Activated CD4-positive, alpha-beta T cell treated with anti-CD3 and anti-CD28 coated beads, Interleukin-2, amount 10 ng/mL, durations not matched to agents 24 days and 14 days (primary cell): Measurements from ENCODE around the gene POLR1A. TPM values are rescaled to one million over a fixed set of nuclear protein-coding genes. Genes with fewer than 3 reads are reported as not detected.
A peak's percentile ranks its signal among the peaks of the same experiment; 100 is the strongest.

Source experiments
- DNase-seq: peaks from one replicate; pipeline ENCODE4 v3.0.0; 2022
- H3K27ac Mint-ChIP-seq: one replicate; pipeline ENCODE4 v1.8.0; 2022; ENCODE audit warnings: mild to moderate bottlenecking, mixed read lengths
- H3K27me3 Mint-ChIP-seq: one replicate; pipeline ENCODE4 v1.8.0; 2022; ENCODE audit warnings: mixed read lengths
- H3K36me3 Mint-ChIP-seq: one replicate; pipeline ENCODE4 v1.8.0; 2022; ENCODE audit warnings: low read depth, mild to moderate bottlenecking, mixed read lengths
- H3K4me1 Mint-ChIP-seq: one replicate; pipeline ENCODE4 v1.8.0; 2021; ENCODE audit warnings: mixed read lengths
- H3K4me3 Mint-ChIP-seq: one replicate; pipeline ENCODE4 v1.8.0; 2022; ENCODE audit warnings: mild to moderate bottlenecking, moderate library complexity, mixed read lengths
- H3K9me3 Mint-ChIP-seq: one replicate; pipeline ENCODE4 v1.8.0; 2021; ENCODE audit warnings: mixed read lengths
- intact Hi-C: fragments of 100-400 bp; cut with micrococcal nuclease; formaldehyde crosslinking; loops from one replicate; pipeline ENCODE4 v1.15.1; 2023
- total RNA-seq: library from RNA; stranded (reverse); gene quantifications from 2 replicates; pipeline ENCODE4 v1.2.3, GENCODE V29; 2022

The POLR1A gene
- total RNA-seq, 1 donor from 2014 or later = 73.5 TPM

DNA sequence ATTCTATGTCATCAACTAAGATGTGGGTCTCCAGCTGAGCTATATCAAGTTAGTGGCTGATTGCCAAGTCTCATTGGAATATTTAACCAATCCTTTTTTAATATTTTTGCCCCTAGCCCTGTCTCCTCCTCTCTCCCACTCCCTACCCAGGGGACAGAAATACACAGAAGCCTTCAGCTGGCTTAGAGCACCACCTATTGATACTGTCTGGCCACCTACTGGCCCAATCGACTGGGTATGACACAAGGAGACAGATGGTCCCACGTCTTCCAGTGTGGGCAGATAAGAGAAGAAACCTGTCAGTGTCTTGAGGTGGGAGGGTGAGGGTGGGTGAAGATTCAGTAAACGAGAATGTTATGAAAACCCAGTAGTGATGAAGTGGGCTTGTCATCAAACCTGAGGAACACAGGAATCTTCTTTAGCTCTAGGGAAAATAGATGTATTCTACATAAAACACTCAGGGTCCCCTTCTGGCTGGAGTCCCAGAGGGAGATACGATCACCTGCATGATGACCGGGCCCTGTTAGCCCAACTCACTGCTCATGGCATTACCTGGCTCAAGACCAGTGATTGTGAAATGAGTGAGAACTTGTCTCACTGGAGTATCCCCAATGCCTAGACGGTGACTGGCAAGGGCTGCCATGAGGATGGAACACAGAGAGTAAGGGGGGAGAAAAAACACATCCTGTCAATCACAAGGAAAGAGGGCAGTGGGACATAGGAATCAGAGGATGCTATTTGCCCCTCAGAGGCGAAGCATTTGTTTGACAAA lies 26.7 kb downstream of the POLR1A start:
- no peaks in the 10 kb centered on the region for H3K27me3 Mint-ChIP-seq
- intact Hi-C loops = loop anchor here (5.0 kb wide), 1 partner anchor 192 kb away; the partner anchor contains the start of gene ST3GAL5
- no peaks in the 10 kb centered on the region for H3K9me3 Mint-ChIP-seq
- DNase-seq = peak; percentile 84
- peaks cover 69% of the 10 kb centered on the region for H3K36me3 Mint-ChIP-seq
- H3K4me1 Mint-ChIP-seq = peaks cover 41% of the 10 kb centered on the region
- H3K27ac Mint-ChIP-seq = peak overlapping the region; percentile 50
- no peak overlapping the region for H3K4me3 Mint-ChIP-seq

DNA sequence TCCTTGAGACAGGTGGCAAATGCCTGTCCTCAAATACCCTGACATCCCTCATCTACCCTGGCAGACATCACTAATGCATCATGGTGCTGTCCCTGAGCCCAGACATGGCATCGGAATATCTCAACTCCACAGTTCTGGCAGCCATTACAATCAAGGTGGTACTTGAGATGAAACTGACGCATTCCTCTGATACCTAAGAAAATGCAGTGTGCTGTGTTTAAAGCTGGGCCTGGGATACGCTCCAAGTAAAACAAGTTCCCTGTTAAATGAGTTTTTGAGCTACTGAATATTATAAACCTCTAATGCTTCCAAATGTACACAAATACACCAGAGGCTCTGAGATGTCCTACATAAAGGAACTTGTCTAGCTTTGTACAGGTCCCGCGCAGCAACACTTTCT lies 29.8 kb downstream of the POLR1A start:
- H3K4me1 Mint-ChIP-seq = peaks cover 44% of the 10 kb centered on the region
- H3K27ac Mint-ChIP-seq = no peak overlapping the region
- peaks cover 3% of the 10 kb centered on the region for H3K9me3 Mint-ChIP-seq
- H3K36me3 Mint-ChIP-seq = peaks cover 72% of the 10 kb centered on the region
- no peaks in the 10 kb centered on the region for H3K27me3 Mint-ChIP-seq
- no peak overlapping the region for H3K4me3 Mint-ChIP-seq
- intact Hi-C loops = loop anchor here (5.0 kb wide), 1 partner anchor 189 kb away; the partner anchor contains the start of gene ST3GAL5
- DNase-seq = no peak

DNA sequence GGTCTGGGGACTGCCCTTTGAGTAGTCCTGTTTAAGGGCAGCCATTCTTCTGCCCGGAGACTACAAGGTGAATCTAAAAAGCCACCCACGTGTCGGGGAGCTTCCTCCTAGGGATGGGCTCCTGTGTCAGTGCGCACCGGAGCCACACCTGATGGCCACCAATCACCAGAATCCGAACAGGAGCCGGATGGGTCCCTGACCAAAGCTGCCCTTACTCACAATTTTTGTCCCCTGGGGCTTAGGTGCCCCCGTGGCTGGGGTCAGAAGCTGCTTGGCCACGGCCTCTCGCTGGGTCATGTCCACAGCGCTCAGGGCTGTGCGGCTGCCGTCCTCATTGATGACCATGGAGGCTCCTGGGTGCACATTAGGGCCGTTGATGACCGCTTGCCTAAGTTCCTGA lies 30.9 kb downstream of the POLR1A start:
- Mint-ChIP-seq H3K4me1 (peaks cover 33% of the 10 kb centered on the region), H3K27ac (no peak overlapping the region), H3K36me3 (peaks cover 72% of the 10 kb centered on the region), H3K4me3 (no peak overlapping the region), H3K27me3 (no peaks in the 10 kb centered on the region), H3K9me3 (peaks cover 3% of the 10 kb centered on the region)
- DNase-seq = peak; percentile 51
- intact Hi-C loops = loop anchor here (5.0 kb wide), 1 partner anchor 188 kb away; the partner anchor contains the start of gene ST3GAL5

DNA sequence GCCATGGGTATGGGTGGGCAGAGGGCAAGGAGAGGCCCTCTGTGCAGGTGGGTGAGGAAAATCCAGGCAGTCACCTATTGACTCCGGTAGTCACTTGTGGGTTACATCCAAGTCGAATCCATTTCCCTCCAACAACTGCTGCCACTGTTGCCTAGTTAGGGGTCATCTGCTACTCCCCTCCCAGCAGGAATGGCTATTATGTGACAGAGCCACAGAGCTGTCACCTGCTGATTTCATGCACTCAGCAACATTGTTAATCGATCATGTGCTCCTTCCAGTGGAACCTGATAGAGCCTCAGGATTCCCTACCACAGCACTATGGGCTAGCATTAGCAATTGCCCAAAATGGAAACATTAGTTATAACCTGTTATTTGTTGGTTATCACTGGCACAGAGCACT lies 31.4 kb downstream of the POLR1A start:
- no peaks in the 10 kb centered on the region for H3K27me3 Mint-ChIP-seq
- no peak for DNase-seq
- no peak overlapping the region for H3K27ac Mint-ChIP-seq
- H3K4me3 Mint-ChIP-seq = no peak overlapping the region
- H3K9me3 Mint-ChIP-seq = peaks cover 3% of the 10 kb centered on the region
- H3K4me1 Mint-ChIP-seq = peaks cover 30% of the 10 kb centered on the region
- H3K36me3 Mint-ChIP-seq = peaks cover 74% of the 10 kb centered on the region
- intact Hi-C loops = no loop called here

DNA sequence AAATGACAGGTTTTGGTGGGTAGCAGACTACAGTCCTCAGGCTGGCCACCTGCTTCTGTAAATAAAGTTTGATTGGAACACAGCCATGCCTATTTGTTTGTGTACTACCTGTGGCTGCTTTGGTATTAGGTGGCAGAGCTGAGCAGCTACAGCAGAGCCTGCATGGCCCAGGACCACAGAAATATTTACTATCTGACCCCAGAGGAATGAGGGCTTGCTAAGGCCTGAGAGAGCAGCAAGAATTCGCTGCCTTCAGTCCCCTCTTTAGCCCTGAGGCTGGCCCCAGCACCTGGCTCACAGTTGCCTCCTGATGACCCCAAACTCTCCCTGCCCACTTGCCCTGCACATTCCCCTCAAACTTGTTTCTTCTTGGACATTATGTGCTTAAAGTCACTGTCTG lies 32.5 kb downstream of the POLR1A start:
- Mint-ChIP-seq H3K27ac (no peak overlapping the region), H3K4me3 (no peak overlapping the region)

DNA sequence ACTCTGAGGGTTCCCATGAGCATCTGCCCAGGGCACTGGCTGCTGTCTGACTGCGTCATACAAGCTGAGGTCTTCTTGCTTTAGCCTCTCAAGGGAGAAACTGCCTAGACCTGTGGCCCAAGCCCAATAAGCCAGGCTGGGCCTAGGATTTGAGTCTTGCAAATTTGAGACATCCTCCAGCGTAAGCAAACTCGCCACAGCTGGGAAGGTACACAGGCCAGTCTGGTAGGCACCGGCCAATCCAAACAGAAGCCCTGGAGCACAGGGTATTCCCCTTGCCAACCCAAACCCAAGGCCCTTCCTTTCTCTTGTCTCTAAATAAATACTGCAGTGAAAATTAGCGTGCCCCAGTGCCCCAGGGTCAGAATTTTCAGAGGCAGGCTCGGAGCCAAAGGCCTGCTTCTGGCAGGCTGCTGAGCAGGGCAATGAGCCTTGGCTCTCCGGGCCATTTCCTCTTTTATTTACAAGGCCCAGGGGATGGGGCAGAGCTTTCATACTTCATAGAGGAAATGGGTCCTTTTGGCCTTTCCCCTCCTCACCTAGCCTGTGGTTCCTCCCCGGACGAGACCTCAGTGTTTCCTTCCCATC lies 33.3 kb downstream of the POLR1A start:
- Mint-ChIP-seq H3K27ac (no peak overlapping the region), H3K4me3 (no peak overlapping the region), H3K9me3 (peaks cover 3% of the 10 kb centered on the region), H3K27me3 (no peaks in the 10 kb centered on the region), H3K4me1 (peaks cover 27% of the 10 kb centered on the region), H3K36me3 (peaks cover 67% of the 10 kb centered on the region)
- intact Hi-C loops = no loop called here
- no peak for DNase-seq

More for the DNA sequence above, 32.5 kb downstream of the POLR1A start:
- Mint-ChIP-seq H3K9me3 (peaks cover 3% of the 10 kb centered on the region), H3K36me3 (peaks cover 69% of the 10 kb centered on the region), H3K4me1 (peaks cover 28% of the 10 kb centered on the region), H3K27me3 (no peaks in the 10 kb centered on the region)
- intact Hi-C loops = no loop called here
- peak; percentile 52 for DNase-seq

DNA sequence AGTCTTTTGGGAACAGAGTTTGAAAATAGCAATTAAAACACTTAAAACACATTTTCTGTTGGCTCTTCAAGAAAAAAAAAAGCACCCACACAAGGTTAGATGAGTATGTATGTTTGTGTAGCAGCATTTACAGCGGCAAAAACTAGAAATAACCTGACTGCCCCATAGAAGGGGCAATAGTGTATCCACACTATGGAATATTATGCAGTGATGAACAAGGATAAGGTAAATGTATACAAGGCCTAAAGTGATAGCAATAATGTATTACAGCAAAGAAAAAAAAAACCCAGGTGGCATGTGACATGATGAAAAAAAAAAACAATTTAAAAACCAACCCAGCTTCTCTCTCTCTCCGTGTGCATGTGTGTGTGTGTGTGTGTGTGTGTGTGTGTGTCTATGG lies 34.8 kb downstream of the POLR1A start:
- no peak overlapping the region for H3K4me3 Mint-ChIP-seq
- intact Hi-C loops = no loop called here
- H3K4me1 Mint-ChIP-seq = peaks cover 22% of the 10 kb centered on the region
- H3K27me3 Mint-ChIP-seq = no peaks in the 10 kb centered on the region
- no peak overlapping the region for H3K27ac Mint-ChIP-seq
- no peak for DNase-seq
- peaks cover 65% of the 10 kb centered on the region for H3K36me3 Mint-ChIP-seq
- peaks cover 3% of the 10 kb centered on the region for H3K9me3 Mint-ChIP-seq

DNA sequence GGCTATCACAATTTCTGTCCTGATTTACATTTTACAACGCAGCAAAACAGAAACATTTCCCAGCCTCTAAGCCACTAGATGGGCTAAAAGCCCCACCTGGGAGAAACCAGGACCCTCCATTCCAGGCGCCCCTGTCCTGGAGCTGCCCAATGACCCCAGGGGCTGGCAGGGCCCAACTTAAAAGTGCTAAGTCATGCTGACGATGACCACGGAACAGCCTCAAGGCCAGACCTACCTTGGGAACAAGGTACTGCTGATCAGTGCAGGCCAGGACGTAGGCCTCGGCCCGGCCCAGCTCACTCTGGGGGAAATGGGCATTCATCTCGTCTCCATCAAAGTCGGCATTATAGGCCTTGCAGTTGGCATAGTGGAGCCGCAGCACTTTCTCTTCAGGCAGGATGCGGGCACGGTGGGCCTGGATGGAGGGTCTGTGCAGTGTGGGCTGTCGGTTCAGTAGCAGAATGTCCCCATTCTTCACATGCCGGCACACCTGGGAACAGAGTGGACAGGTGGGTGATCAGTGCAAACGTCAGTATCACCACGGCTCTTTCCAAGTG lies 35.8 kb downstream of the POLR1A start:
- intact Hi-C loops = loop anchor here (2.0 kb wide), 1 partner anchor 31 kb away; no protein-coding TSS in a partner anchor
- no peak for DNase-seq

DNA sequence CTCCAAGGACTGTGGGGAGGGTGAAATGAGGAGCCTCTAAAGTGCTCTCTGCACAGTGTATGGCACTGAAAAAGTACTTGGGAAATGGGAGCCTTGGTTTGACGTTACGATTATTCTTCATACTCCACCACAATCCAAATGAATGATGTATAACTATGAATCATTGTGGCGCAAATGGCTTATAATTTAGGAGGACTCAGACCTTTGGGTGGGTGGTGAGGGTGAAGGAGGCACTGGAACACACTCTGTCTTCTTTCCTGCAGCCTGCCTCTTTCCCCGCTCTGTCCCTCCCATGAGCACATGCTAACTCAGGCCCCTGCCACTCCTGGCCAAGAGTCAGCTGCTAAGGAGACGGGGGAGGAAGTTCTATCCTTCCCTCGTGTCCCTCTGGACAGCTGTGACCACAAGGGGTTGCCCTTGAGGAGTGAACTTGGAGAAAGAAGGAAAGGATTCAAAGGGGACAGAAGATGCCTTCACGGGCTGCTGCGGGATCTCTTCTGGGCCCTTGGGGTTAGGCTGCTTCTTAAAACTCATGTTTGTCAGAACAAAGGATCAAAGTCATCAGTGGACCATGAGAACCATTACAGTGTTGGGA lies 36.5 kb downstream of the POLR1A start:
- H3K36me3 Mint-ChIP-seq = peaks cover 71% of the 10 kb centered on the region
- intact Hi-C loops = loop anchor here (2.0 kb wide), 1 partner anchor 30 kb away; no protein-coding TSS in a partner anchor
- peaks cover 3% of the 10 kb centered on the region for H3K9me3 Mint-ChIP-seq
- no peaks in the 10 kb centered on the region for H3K27me3 Mint-ChIP-seq
- no peak for DNase-seq
- H3K4me3 Mint-ChIP-seq = no peak overlapping the region
- H3K4me1 Mint-ChIP-seq = peaks cover 27% of the 10 kb centered on the region
- H3K27ac Mint-ChIP-seq = peak overlapping the region; percentile 30

More for the DNA sequence above, 35.8 kb downstream of the POLR1A start:
- Mint-ChIP-seq H3K4me1 (peaks cover 25% of the 10 kb centered on the region), H3K4me3 (no peak overlapping the region), H3K27me3 (no peaks in the 10 kb centered on the region), H3K9me3 (peaks cover 3% of the 10 kb centered on the region), H3K36me3 (peaks cover 70% of the 10 kb centered on the region), H3K27ac (no peak overlapping the region)

DNA sequence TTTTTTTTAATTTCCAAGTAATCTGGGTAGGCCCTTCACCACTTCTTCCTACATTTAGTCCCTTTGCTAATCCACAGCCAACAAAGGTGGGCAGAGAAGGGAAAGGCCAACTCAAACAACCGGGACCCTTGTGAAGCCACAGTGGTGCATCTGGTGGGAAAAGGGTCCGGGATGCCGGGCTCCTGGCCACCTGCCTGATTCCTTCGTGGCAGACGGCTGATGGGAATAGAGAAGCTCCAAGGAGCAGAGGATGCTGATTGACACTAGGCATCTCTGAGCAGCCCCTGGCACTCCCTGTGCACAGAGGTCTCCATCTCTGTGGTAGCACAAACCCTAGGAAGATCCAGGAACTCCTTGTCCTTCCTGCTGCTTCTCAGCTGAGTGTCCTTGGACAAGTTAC lies 37.0 kb downstream of the POLR1A start:
- H3K27ac Mint-ChIP-seq = no peak overlapping the region
- H3K4me1 Mint-ChIP-seq = peaks cover 27% of the 10 kb centered on the region
- no peak for DNase-seq
- H3K27me3 Mint-ChIP-seq = no peaks in the 10 kb centered on the region
- H3K9me3 Mint-ChIP-seq = peaks cover 3% of the 10 kb centered on the region
- H3K4me3 Mint-ChIP-seq = no peak overlapping the region
- peaks cover 74% of the 10 kb centered on the region for H3K36me3 Mint-ChIP-seq
- intact Hi-C loops = loop anchor here (2.0 kb wide), 1 partner anchor 30 kb away; no protein-coding TSS in a partner anchor

DNA sequence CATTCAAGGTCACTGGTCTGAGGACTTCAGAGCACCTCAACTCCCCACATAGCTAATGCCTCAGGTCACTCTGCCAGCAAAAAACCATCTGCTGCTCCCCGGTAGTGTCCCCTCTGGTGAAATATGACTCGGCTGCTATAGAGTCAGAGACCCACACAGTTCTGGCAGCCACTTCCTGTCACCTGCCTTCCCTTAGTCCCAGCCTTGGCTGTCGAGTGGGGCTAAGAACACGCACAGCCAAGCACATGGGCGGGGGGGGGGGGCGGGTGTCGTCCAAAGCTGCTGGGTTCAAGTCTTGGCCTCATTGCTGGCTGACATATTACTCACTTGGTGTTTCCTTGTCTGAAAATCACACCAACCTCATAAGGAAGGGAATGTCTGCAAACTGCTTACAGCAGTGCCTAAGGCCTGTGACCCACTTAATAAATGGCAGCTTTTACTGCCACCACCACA lies 37.5 kb downstream of the POLR1A start:
- Mint-ChIP-seq H3K4me1 (peaks cover 27% of the 10 kb centered on the region), H3K9me3 (peaks cover 3% of the 10 kb centered on the region), H3K36me3 (peaks cover 74% of the 10 kb centered on the region), H3K4me3 (peak overlapping the region; percentile 24), H3K27ac (peak overlapping the region; percentile 20), H3K27me3 (no peaks in the 10 kb centered on the region)
- intact Hi-C loops = loop anchor here (2.0 kb wide), 1 partner anchor 29 kb away; no protein-coding TSS in a partner anchor
- DNase-seq = peak; percentile 82

DNA sequence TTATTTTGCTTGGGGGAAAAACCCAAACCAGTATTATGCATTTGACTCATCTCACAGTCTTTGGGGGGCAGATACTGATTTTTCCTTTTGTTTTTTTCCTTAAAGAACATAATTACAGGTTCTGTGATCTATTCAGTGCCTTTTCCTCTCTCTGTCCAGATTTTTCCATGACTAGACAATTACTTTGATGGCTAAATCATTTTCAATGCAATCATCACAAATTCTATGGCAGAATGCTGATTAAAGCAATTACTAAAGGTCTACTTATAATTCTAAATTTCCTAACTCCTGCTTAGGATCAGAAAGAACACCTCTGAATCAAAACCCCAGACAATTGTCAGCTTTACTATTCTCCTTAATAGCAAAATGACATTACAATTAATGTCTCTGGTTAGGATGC lies 38.8 kb downstream of the POLR1A start:
- peaks cover 3% of the 10 kb centered on the region for H3K9me3 Mint-ChIP-seq
- H3K4me3 Mint-ChIP-seq = no peak overlapping the region
- no peak for DNase-seq
- peaks cover 83% of the 10 kb centered on the region for H3K36me3 Mint-ChIP-seq
- H3K27me3 Mint-ChIP-seq = no peaks in the 10 kb centered on the region
- H3K27ac Mint-ChIP-seq = no peak overlapping the region
- intact Hi-C loops = no loop called here
- peaks cover 22% of the 10 kb centered on the region for H3K4me1 Mint-ChIP-seq

DNA sequence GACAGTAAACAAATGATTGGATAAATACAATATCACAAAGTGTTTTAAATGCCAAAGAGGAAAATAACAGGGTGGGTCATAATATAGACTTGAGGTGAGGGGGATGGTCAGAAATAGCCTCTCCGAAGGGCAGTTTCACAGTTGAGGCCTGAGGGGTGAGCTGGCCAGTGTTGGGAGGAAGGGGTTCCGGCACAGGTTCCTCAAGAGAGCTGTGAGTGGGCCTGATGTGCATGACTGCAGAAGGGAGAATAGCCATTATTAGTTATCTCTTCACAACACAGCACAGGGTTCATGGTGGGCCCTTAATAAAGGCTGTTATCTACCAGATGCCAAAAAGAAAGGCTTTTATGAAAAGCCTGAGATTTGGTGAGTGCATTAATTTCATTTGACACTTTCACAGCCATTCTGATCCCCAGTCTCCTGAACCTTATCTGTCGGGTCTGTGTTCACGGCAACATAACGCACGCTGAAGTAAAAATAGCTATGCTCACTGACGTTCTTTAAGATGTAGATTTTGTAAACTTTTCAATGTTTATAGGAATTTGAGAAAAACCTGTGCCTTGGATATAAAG lies 39.6 kb downstream of the POLR1A start:
- Mint-ChIP-seq H3K4me1 (peaks cover 24% of the 10 kb centered on the region), H3K36me3 (peaks cover 83% of the 10 kb centered on the region), H3K27ac (no peak overlapping the region), H3K4me3 (no peak overlapping the region), H3K27me3 (no peaks in the 10 kb centered on the region), H3K9me3 (peaks cover 2% of the 10 kb centered on the region)
- DNase-seq = no peak
- intact Hi-C loops = no loop called here
